Neural cell (in vitro differentiated cells): ENCODE measurements around the gene ATL1. TPM values are rescaled to one million over a fixed set of nuclear protein-coding genes. Genes with fewer than 3 reads are reported as not detected.

ENCODE experiments used
- H2AFZ ChIP-seq: fragments of 200-600, 300-800 bp; sonication (generic), shearing (Covaris generic); 2 replicates; pipeline ENCODE4 v1.6.0; 2014; ENCODE audit warnings: low read depth, mild to moderate bottlenecking, antibody characterized with exemption, low read length, moderate library complexity
- H3F3A ChIP-seq: fragments of 200-600 bp; shearing (Covaris generic); 2 replicates; pipeline ENCODE4 v1.6.1; 2016; ENCODE audit warnings: mild to moderate bottlenecking, moderate library complexity, mixed read lengths, antibody characterized with exemption, low read length; ENCODE audit not compliant: insufficient read depth, poor library complexity, severe bottlenecking
- H3K27ac ChIP-seq: fragments of 200-600, 300-800 bp; sonication (generic), shearing (Covaris generic); 2 replicates; pipeline ENCODE4 v1.5.1; 2014; ENCODE audit warnings: mild to moderate bottlenecking, low read length, moderate library complexity
- H3K27me3 ChIP-seq: fragments of 300-800, 200-600 bp; sonication (generic), shearing (Covaris generic); 2 replicates; pipeline ENCODE4 v1.6.0; 2014; ENCODE audit warnings: mild to moderate bottlenecking, low read depth, low read length, moderate library complexity; ENCODE audit not compliant: insufficient read depth
- H3K36me3 ChIP-seq: fragments of 300-800, 200-600 bp; sonication (generic), shearing (Covaris generic); 2 replicates; pipeline ENCODE4 v1.5.1; 2014; ENCODE audit warnings: mild to moderate bottlenecking, antibody characterized with exemption, low read length, moderate library complexity; ENCODE audit not compliant: insufficient read depth
- H3K4me2 ChIP-seq: fragments of 300-800, 200-600 bp; sonication (generic), shearing (Covaris generic); 2 replicates; pipeline ENCODE4 v1.6.0; 2014; ENCODE audit warnings: mild to moderate bottlenecking, low read length
- H3K4me3 ChIP-seq: fragments of 300-800, 200-600 bp; sonication (generic), shearing (Covaris generic); 2 replicates; pipeline ENCODE4 v1.5.1; 2014; ENCODE audit warnings: mild to moderate bottlenecking, low read length, moderate library complexity
- H3K79me2 ChIP-seq: fragments of 200-600 bp; shearing (Covaris generic); replicated peaks from 2 replicates; pipeline ENCODE4 v1.6.0; 2014; ENCODE audit warnings: mild to moderate bottlenecking, low read length, moderate library complexity; ENCODE audit not compliant: insufficient read depth
- H3K9ac ChIP-seq: fragments of 300-800, 200-600 bp; sonication (generic), shearing (Covaris generic); 2 replicates; pipeline ENCODE4 v1.6.1; 2016; ENCODE audit warnings: mild to moderate bottlenecking, low read length, mixed read lengths
- H3K9me2 ChIP-seq: fragments of 200-600 bp; shearing (Covaris generic); 2 replicates; pipeline ENCODE4 v1.6.1; 2016; ENCODE audit warnings: mild to moderate bottlenecking, low read length, mixed read lengths; ENCODE audit not compliant: insufficient read depth
- H3K9me3 ChIP-seq: fragments of 200-600, 300-800 bp; sonication (generic), shearing (Covaris generic); 2 replicates; pipeline ENCODE4 v1.6.1; 2016; ENCODE audit warnings: mild to moderate bottlenecking, mixed run types, low read length, moderate library complexity, mixed read lengths
- H4K20me1 ChIP-seq: fragments of 200-600 bp; shearing (Covaris generic); 2 replicates; pipeline ENCODE4 v1.6.1; 2016; ENCODE audit warnings: mild to moderate bottlenecking, mixed run types; ENCODE audit not compliant: insufficient read depth
- CTCF ChIP-seq: fragments of 450-650 bp; IDR thresholded peaks from 2 replicates; pipeline ENCODE4 v1.5.1; 2014; ENCODE audit warnings: antibody characterized with exemption, mild to moderate bottlenecking, moderate library complexity; ENCODE audit not compliant: poor library complexity, severe bottlenecking
- EP300 ChIP-seq: fragments of 450-650 bp; conservative IDR thresholded peaks from 2 replicates; pipeline ENCODE4 v1.6.1; 2014; ENCODE audit warnings: antibody characterized with exemption, mild to moderate bottlenecking, moderate library complexity; ENCODE audit not compliant: poor library complexity, severe bottlenecking
- EZH2 ChIP-seq: fragments of 200-600, 300-800 bp; shearing (Covaris generic), sonication (generic); IDR thresholded peaks from 2 replicates; pipeline ENCODE4 v1.6.1; 2014; ENCODE audit warnings: antibody characterized with exemption, low read length, borderline replicate concordance, mild to moderate bottlenecking; ENCODE audit not compliant: insufficient read depth, poor library complexity, severe bottlenecking
- MXI1 ChIP-seq: fragments of 450-650 bp; conservative IDR thresholded peaks from 2 replicates; pipeline ENCODE4 v1.6.1; 2014; ENCODE audit warnings: antibody characterized with exemption, mild to moderate bottlenecking; ENCODE audit not compliant: poor library complexity, severe bottlenecking
- POLR2AphosphoS5 ChIP-seq: IDR thresholded peaks from 2 replicates; pipeline ENCODE4 v1.6.1; 2012
- RAD21 ChIP-seq: fragments of 450-650 bp; conservative IDR thresholded peaks from 2 replicates; pipeline ENCODE4 v1.6.1; 2014; ENCODE audit warnings: antibody characterized with exemption, mild to moderate bottlenecking, moderate library complexity
- REST ChIP-seq: IDR thresholded peaks from 2 replicates; pipeline ENCODE4 v1.6.1; 2012; ENCODE audit warnings: borderline replicate concordance
- SMC3 ChIP-seq: fragments of 450-650 bp; conservative IDR thresholded peaks from 2 replicates; pipeline ENCODE4 v1.6.1; 2014; ENCODE audit warnings: antibody characterized with exemption, mild to moderate bottlenecking, moderate library complexity; ENCODE audit not compliant: poor library complexity
- TAF1 ChIP-seq: IDR thresholded peaks from 2 replicates; pipeline ENCODE4 v1.6.1; 2012; ENCODE audit warnings: low read depth
- polyA plus RNA-seq: library from polyadenylated mRNA; depleted of rRNA; stranded (reverse); fragments of >200 nt; gene quantifications from 2 replicates; pipeline ENCODE4 v1.2.3, GENCODE V29; 2014

ATL1 gene
- polyA plus RNA-seq, 1 donor from 2014 or later = 70.4 TPM

GRCh38 chr14:50647282-50647681 is 87.3 kb downstream of the ATL1 start:
- Histone ChIP-seq H3K27me3 (no peaks in the 10 kb centered on the region), H3K36me3 (no peaks in the 10 kb centered on the region), H3K9ac (no peak overlapping the region), H3K4me3 (no peak overlapping the region), H3K9me3 (no peaks in the 10 kb centered on the region), H2AFZ (no peak overlapping the region), H3F3A (no peaks in the 10 kb centered on the region), H3K79me2 (no peaks in the 10 kb centered on the region), H4K20me1 (no peaks in the 10 kb centered on the region), H3K27ac (no peak overlapping the region), H3K9me2 (no peaks in the 10 kb centered on the region), H3K4me2 (no peak overlapping the region)
- no peak for TF ChIP-seq MXI1
- no peak for TF ChIP-seq EP300
- no peak for TF ChIP-seq REST
- TF ChIP-seq CTCF = no peak
- no peak for TF ChIP-seq TAF1
- no peak for TF ChIP-seq POLR2AphosphoS5

GRCh38 chr14:50647753-50648152 is 87.8 kb downstream of the ATL1 start:
- no peaks in the 10 kb centered on the region for H3K9me3 ChIP-seq
- no peak overlapping the region for H3K4me2 ChIP-seq
- no peaks in the 10 kb centered on the region for H4K20me1 ChIP-seq
- no peak overlapping the region for H3K27ac ChIP-seq
- no peaks in the 10 kb centered on the region for H3K9me2 ChIP-seq
- H3K4me3 ChIP-seq = no peak overlapping the region
- no peak for TF ChIP-seq EP300
- no peak for TF ChIP-seq TAF1
- no peak for TF ChIP-seq RAD21
- TF ChIP-seq SMC3 = no peak
- no peak for TF ChIP-seq CTCF
- TF ChIP-seq REST = no peak
- no peak for TF ChIP-seq POLR2AphosphoS5
- no peak for TF ChIP-seq EZH2
- H3K36me3 ChIP-seq = no peaks in the 10 kb centered on the region
- H3K9ac ChIP-seq = no peak overlapping the region
- H3F3A ChIP-seq = no peaks in the 10 kb centered on the region
- H3K27me3 ChIP-seq = no peaks in the 10 kb centered on the region
- H2AFZ ChIP-seq = no peak overlapping the region
- H3K79me2 ChIP-seq = no peaks in the 10 kb centered on the region
